Measurements from ENCODE around the gene TM4SF18. TPM values are rescaled to one million over a fixed set of nuclear protein-coding genes. Genes with fewer than 3 reads are reported as not detected.

TM4SF18 gene
- total RNA-seq, 4 donors from 2014 or later = 1.8 to 7.9 (median 3.4) TPM

GRCh38 chr3:149330609-149331331, 2.7 kb downstream of the TM4SF18 start:
- Histone ChIP-seq H3K27ac (no peak overlapping the region), H3K9me3 (no peaks in the 10 kb centered on the region), H3K36me3 (no peaks in the 10 kb centered on the region), H3K4me1 (no peaks in the 10 kb centered on the region), H3K27me3 (no peaks in the 10 kb centered on the region), H3K4me3 (no peak overlapping the region)
- 64% methylated on average over 2 of the region's 2 CpGs for WGBS
- DNase-seq (ENCODE audit: low spot score in 2 of 2) = no peak
- no peak for TF ChIP-seq EP300 (IDR thresholded peaks at IDR 0.05)

- no peaks in the 10 kb centered on the region for H3K4me1 ChIP-seq
- WGBS = 83% methylated on average over 2 of the region's 2 CpGs
- H3K4me3 ChIP-seq = no peak overlapping the region
- H3K27ac ChIP-seq = no peak overlapping the region
- H3K9me3 ChIP-seq = no peaks in the 10 kb centered on the region
- H3K27me3 ChIP-seq = no peaks in the 10 kb centered on the region
- H3K36me3 ChIP-seq = no peaks in the 10 kb centered on the region
- no peak for TF ChIP-seq EP300 (IDR thresholded peaks at IDR 0.05)
- DNase-seq (ENCODE audit: low spot score in 2 of 2) = no peak
These were observed 6.3 kb downstream of the TM4SF18 start for GRCh38 chr3:149327156-149327555.

GRCh38 chr3:149325581-149325980, 7.9 kb downstream of the TM4SF18 start:
- H3K4me1 ChIP-seq = no peaks in the 10 kb centered on the region
- no peak overlapping the region for H3K27ac ChIP-seq
- no peaks in the 10 kb centered on the region for H3K36me3 ChIP-seq
- TF ChIP-seq POLR2AphosphoS5 (IDR thresholded peaks at IDR 0.05) = no peak
- no peak for TF ChIP-seq CTCF (IDR thresholded peaks at IDR 0.05)
- no peak for TF ChIP-seq EP300 (IDR thresholded peaks at IDR 0.05)
- no peak for TF ChIP-seq POLR2A (IDR thresholded peaks at IDR 0.05)
- H3K4me3 ChIP-seq = no peak overlapping the region
- no peaks in the 10 kb centered on the region for H3K27me3 ChIP-seq
- no peak for DNase-seq (ENCODE audit: low spot score in 2 of 2)
- no peaks in the 10 kb centered on the region for H3K9me3 ChIP-seq

GRCh38 chr3:149324332-149324731, 9.1 kb downstream of the TM4SF18 start:
- Histone ChIP-seq H3K27ac (no peak overlapping the region), H3K9me3 (no peaks in the 10 kb centered on the region), H3K27me3 (no peaks in the 10 kb centered on the region), H3K4me3 (no peak overlapping the region), H3K4me1 (no peaks in the 10 kb centered on the region), H3K36me3 (no peaks in the 10 kb centered on the region)
- TF ChIP-seq POLR2AphosphoS5 (IDR thresholded peaks at IDR 0.05) (no peak), POLR2A (IDR thresholded peaks at IDR 0.05) (no peak), EP300 (IDR thresholded peaks at IDR 0.05) (no peak), CTCF (IDR thresholded peaks at IDR 0.05) (no peak)
- no peak for DNase-seq (ENCODE audit: low spot score in 2 of 2)

GRCh38 chr3:149321640-149322039, 11.8 kb downstream of the TM4SF18 start:
- Histone ChIP-seq H3K4me3 (no peak overlapping the region), H3K4me1 (no peaks in the 10 kb centered on the region), H3K9me3 (no peaks in the 10 kb centered on the region), H3K36me3 (no peaks in the 10 kb centered on the region), H3K27ac (no peak overlapping the region), H3K27me3 (no peaks in the 10 kb centered on the region)
- TF ChIP-seq EP300 (IDR thresholded peaks at IDR 0.05) (no peak), CTCF (IDR thresholded peaks at IDR 0.05) (no peak), POLR2AphosphoS5 (IDR thresholded peaks at IDR 0.05) (no peak), POLR2A (IDR thresholded peaks at IDR 0.05) (no peak)
- no peak for DNase-seq (ENCODE audit: low spot score in 2 of 2)
- 80% methylated on average over 2 of the region's 2 CpGs for WGBS

GRCh38 chr3:149321136-149321535, 12.3 kb downstream of the TM4SF18 start:
- Histone ChIP-seq H3K27me3 (no peaks in the 10 kb centered on the region), H3K9me3 (no peaks in the 10 kb centered on the region), H3K4me1 (no peaks in the 10 kb centered on the region), H3K4me3 (no peak overlapping the region), H3K27ac (no peak overlapping the region), H3K36me3 (no peaks in the 10 kb centered on the region)
- TF ChIP-seq POLR2AphosphoS5 (IDR thresholded peaks at IDR 0.05) (no peak), CTCF (IDR thresholded peaks at IDR 0.05) (no peak), EP300 (IDR thresholded peaks at IDR 0.05) (no peak), POLR2A (IDR thresholded peaks at IDR 0.05) (no peak)
- no peak for DNase-seq (ENCODE audit: low spot score in 2 of 2)
